Stomach (tissue), 4 donors: Measurements from ENCODE around the gene STAMBPL1.

Experiments used
- EP300 ChIP-seq: sonication (generic); formaldehyde crosslinking; IDR thresholded peaks from one replicate; pipeline ENCODE4 v1.6.1; 2017; ENCODE audit warnings: antibody characterized with exemption
- POLR2A ChIP-seq, 4 donors: fragments of 450-650 bp; IDR thresholded peaks; one replicate each; pipeline ENCODE4 v1.6.1; 2016; ENCODE audit warnings: antibody characterized with exemption in 4 of 4, control low read depth in 2 of 4, mild to moderate bottlenecking in 1 of 4, moderate library complexity in 1 of 4
- TF ChIP-seq, protein P1 (sequence below), 7 experiments: fragments of 450-650 bp in 4 of 7; fragments of 200-600 bp in 3 of 7; sonication (generic) in 3 of 7; IDR thresholded peaks; one replicate each; pipeline ENCODE4 v1.5.1; 2016 to 2019; ENCODE audit warnings: antibody characterized with exemption in 7 of 7, control low read depth in 2 of 7, mild to moderate bottlenecking in 1 of 7

DNA sequence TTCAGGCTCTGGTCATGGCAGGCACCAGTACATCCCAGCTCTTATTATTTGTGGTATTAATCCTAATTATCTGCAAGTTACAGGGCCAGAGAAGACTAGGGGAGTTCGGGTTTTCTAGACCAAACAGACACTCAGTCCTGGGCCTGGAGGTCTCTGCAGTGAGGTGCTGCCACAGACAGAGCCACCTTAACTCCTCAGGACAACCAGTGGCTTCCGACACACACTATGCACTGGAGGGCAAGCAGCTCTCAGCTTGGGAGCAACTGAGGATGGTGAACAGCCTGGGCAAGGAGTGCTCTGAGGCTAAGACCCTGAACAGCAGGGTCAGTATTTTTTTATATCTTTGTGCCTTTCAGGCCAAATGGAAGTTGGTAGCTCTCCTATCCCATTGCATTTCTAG, 53.5 kb downstream of the STAMBPL1 start:
- TF ChIP-seq EP300 (no peak), POLR2A (IDR thresholded peaks at IDR 0.05) (no peak)
- TF ChIP-seq, protein P1, sequence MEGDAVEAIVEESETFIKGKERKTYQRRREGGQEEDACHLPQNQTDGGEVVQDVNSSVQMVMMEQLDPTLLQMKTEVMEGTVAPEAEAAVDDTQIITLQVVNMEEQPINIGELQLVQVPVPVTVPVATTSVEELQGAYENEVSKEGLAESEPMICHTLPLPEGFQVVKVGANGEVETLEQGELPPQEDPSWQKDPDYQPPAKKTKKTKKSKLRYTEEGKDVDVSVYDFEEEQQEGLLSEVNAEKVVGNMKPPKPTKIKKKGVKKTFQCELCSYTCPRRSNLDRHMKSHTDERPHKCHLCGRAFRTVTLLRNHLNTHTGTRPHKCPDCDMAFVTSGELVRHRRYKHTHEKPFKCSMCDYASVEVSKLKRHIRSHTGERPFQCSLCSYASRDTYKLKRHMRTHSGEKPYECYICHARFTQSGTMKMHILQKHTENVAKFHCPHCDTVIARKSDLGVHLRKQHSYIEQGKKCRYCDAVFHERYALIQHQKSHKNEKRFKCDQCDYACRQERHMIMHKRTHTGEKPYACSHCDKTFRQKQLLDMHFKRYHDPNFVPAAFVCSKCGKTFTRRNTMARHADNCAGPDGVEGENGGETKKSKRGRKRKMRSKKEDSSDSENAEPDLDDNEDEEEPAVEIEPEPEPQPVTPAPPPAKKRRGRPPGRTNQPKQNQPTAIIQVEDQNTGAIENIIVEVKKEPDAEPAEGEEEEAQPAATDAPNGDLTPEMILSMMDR (IDR thresholded peaks at IDR 0.05): no peak
